Suppressor macrophage (primary cell): Measurements from ENCODE around the gene KIF6.

Experiments used
- DNase-seq, 4 experiments: peaks; one replicate each; pipeline ENCODE4 v3.0.0-alpha.2; 2020 to 2022

Gene KIF6

GRCh38 chr6:39444479-39445019 lies 280.7 kb downstream of the KIF6 start:
- DNase-seq = no peak

GRCh38 chr6:39441986-39442385 lies 283.2 kb downstream of the KIF6 start:
- no peak for DNase-seq

- no peak for DNase-seq
These were observed 283.9 kb downstream of the KIF6 start for GRCh38 chr6:39441301-39441700.

GRCh38 chr6:39440039-39440426 lies 285.2 kb downstream of the KIF6 start:
- DNase-seq = no peak

GRCh38 chr6:39439342-39440038 lies 285.7 kb downstream of the KIF6 start:
- DNase-seq = no peak

- DNase-seq = no peak
These were observed 291.6 kb downstream of the KIF6 start for GRCh38 chr6:39433630-39434029.

- no peak for DNase-seq
These were observed 292.7 kb downstream of the KIF6 start for GRCh38 chr6:39432330-39433025.

- DNase-seq = peak in 2 of 4 experiments; percentile 10 to 17
These were observed 294.2 kb downstream of the KIF6 start for GRCh38 chr6:39430871-39431523.

- DNase-seq = no peak
These were observed 294.8 kb downstream of the KIF6 start for GRCh38 chr6:39430446-39430845.

GRCh38 chr6:39428816-39429215 lies 296.4 kb downstream of the KIF6 start:
- DNase-seq = peak; percentile 39 to 64 (median 58)

- DNase-seq = no peak
These were observed 297.1 kb downstream of the KIF6 start for GRCh38 chr6:39428152-39428551.

- peak in 3 of 4 experiments; percentile 14 to 32 (median 14) for DNase-seq
These were observed 299.1 kb downstream of the KIF6 start for GRCh38 chr6:39426073-39426456.

GRCh38 chr6:39425346-39426072 lies 299.7 kb downstream of the KIF6 start:
- no peak for DNase-seq

GRCh38 chr6:39424831-39425230 lies 300.4 kb downstream of the KIF6 start:
- DNase-seq = no peak

- peak in 1 of 4 experiments; percentile 3 for DNase-seq
These were observed 303.0 kb downstream of the KIF6 start for GRCh38 chr6:39422238-39422637.

GRCh38 chr6:39421383-39422225 lies 303.6 kb downstream of the KIF6 start:
- DNase-seq = no peak

GRCh38 chr6:39420300-39421265 lies 304.6 kb downstream of the KIF6 start:
- DNase-seq = no peak

- DNase-seq = no peak
These were observed 305.6 kb downstream of the KIF6 start for GRCh38 chr6:39419607-39420006.

- no peak for DNase-seq
These were observed 307.8 kb downstream of the KIF6 start for GRCh38 chr6:39417440-39417839.

- no peak for DNase-seq
These were observed 308.5 kb downstream of the KIF6 start for GRCh38 chr6:39416728-39417127.

- no peak for DNase-seq
These were observed 309.2 kb downstream of the KIF6 start for GRCh38 chr6:39416026-39416425.
